GM23338 (cell line): ENCODE results near the gene WDR20. TPM values are rescaled to one million over a fixed set of nuclear protein-coding genes. Genes with fewer than 3 reads are reported as not detected.

ENCODE experiments used
- ATAC-seq: fragments of 200-7000 bp; cut with Tn5 transposase; 3 replicates; pipeline ENCODE4 v1.9.1; 2020
- DNase-seq: peaks from one replicate; pipeline ENCODE4 v3.0.0-alpha.2; 2015; ENCODE audit warnings: low spot score
- H2AFZ ChIP-seq: fragments of 200-600 bp; sonication (generic); 2 replicates; pipeline ENCODE4 v1.8.0; 2016; ENCODE audit warnings: antibody characterized with exemption, mild to moderate bottlenecking, moderate library complexity
- H3F3A ChIP-seq: fragments of 200-600 bp; sonication (generic); replicated peaks from 2 replicates; pipeline ENCODE4 v1.8.0; 2017; ENCODE audit warnings: antibody characterized with exemption, mixed run types, low read depth
- H3K27ac ChIP-seq: fragments of 200-600 bp; sonication (generic); 2 replicates; pipeline ENCODE4 v1.6.1; 2016; ENCODE audit warnings: low read depth
- H3K27me3 ChIP-seq: fragments of 200-600 bp; sonication (generic); 2 replicates; pipeline ENCODE4 v1.8.0; 2016; ENCODE audit warnings: mild to moderate bottlenecking, mixed run types, moderate library complexity; ENCODE audit not compliant: insufficient read depth
- H3K36me3 ChIP-seq: fragments of 200-600 bp; sonication (generic); 2 replicates; pipeline ENCODE4 v1.8.0; 2016; ENCODE audit warnings: mild to moderate bottlenecking; ENCODE audit not compliant: insufficient read depth
- H3K4me1 ChIP-seq: fragments of 200-600 bp; sonication (generic); 2 replicates; pipeline ENCODE4 v1.8.0; 2016; ENCODE audit warnings: mild to moderate bottlenecking, moderate library complexity; ENCODE audit not compliant: insufficient read depth
- H3K4me2 ChIP-seq: fragments of 200-600 bp; sonication (generic); 2 replicates; pipeline ENCODE4 v1.7.1; 2017; ENCODE audit warnings: mixed run types
- H3K4me3 ChIP-seq: fragments of 200-600 bp; sonication (generic); 2 replicates; pipeline ENCODE4 v1.6.1; 2016; ENCODE audit warnings: mixed run types
- H3K79me2 ChIP-seq: fragments of 200-600 bp; sonication (generic); replicated peaks from 2 replicates; pipeline ENCODE4 v1.8.0; 2017; ENCODE audit warnings: mild to moderate bottlenecking; ENCODE audit not compliant: insufficient read depth
- H3K9me2 ChIP-seq: fragments of 200-600 bp; sonication (generic); 2 replicates; pipeline ENCODE4 v1.8.0; 2017; ENCODE audit not compliant: insufficient read depth
- H4K20me1 ChIP-seq: fragments of 200-600 bp; sonication (generic); replicated peaks from 2 replicates; pipeline ENCODE4 v1.8.0; 2017; ENCODE audit warnings: mild to moderate bottlenecking; ENCODE audit not compliant: insufficient read depth
- H3K27ac Mint-ChIP-seq: 2 replicates; pipeline ENCODE4 v1.8.0; 2020; ENCODE audit warnings: inconsistent platforms, mild to moderate bottlenecking, moderate library complexity, mixed read lengths
- H3K27me3 Mint-ChIP-seq: 3 replicates; pipeline ENCODE4 v1.8.0; 2022; ENCODE audit warnings: low read depth, mild to moderate bottlenecking, moderate library complexity, mixed read lengths, inconsistent platforms; ENCODE audit not compliant: insufficient read depth, poor library complexity
- H3K36me3 Mint-ChIP-seq: 3 replicates; pipeline ENCODE4 v1.8.0; 2021; ENCODE audit warnings: low read depth, mild to moderate bottlenecking, inconsistent platforms, moderate library complexity, mixed read lengths
- H3K4me1 Mint-ChIP-seq: 3 replicates; pipeline ENCODE4 v1.8.0; 2020; ENCODE audit warnings: mild to moderate bottlenecking, inconsistent platforms, mixed read lengths
- H3K4me3 Mint-ChIP-seq: 3 replicates; pipeline ENCODE4 v1.8.0; 2021; ENCODE audit warnings: moderate library complexity, mild to moderate bottlenecking, inconsistent platforms, mixed read lengths
- H3K9me3 Mint-ChIP-seq: 3 replicates; pipeline ENCODE4 v1.8.0; 2020; ENCODE audit warnings: moderate library complexity, mild to moderate bottlenecking, inconsistent platforms, mixed read lengths
- CREB1 ChIP-seq: fragments of 250-450 bp; sonication (Bioruptor Pico); IDR thresholded peaks from 2 replicates; pipeline ENCODE4 v1.5.0; 2020; ENCODE audit warnings: low read depth, mild to moderate bottlenecking, moderate library complexity
- EZH2 ChIP-seq: fragments of 200-600 bp; sonication (generic); IDR thresholded peaks from one replicate; pipeline ENCODE4 v1.8.0; 2017; ENCODE audit warnings: antibody characterized with exemption, mild to moderate bottlenecking, low read depth; ENCODE audit not compliant: unreplicated experiment
- EZH2phosphoT487 ChIP-seq: fragments of 200-600 bp; sonication (generic); IDR thresholded peaks from one replicate; pipeline ENCODE4 v1.8.1; 2018; ENCODE audit warnings: antibody characterized with exemption; ENCODE audit not compliant: unreplicated experiment
- JUNB ChIP-seq: IDR thresholded peaks from one replicate; pipeline ENCODE4 v1.6.1; 2016; ENCODE audit warnings: antibody characterized with exemption; ENCODE audit not compliant: unreplicated experiment
- NANOG ChIP-seq: IDR thresholded peaks from 2 replicates; pipeline ENCODE4 v1.6.1; 2016; ENCODE audit warnings: antibody characterized with exemption, borderline replicate concordance
- POLR2AphosphoS5 ChIP-seq: IDR thresholded peaks from 2 replicates; pipeline ENCODE4 v1.6.1; 2016; ENCODE audit warnings: antibody characterized with exemption, low read depth
- STAT1 ChIP-seq: IDR thresholded peaks from one replicate; pipeline ENCODE4 v1.6.1; 2016; ENCODE audit warnings: antibody characterized with exemption; ENCODE audit not compliant: unreplicated experiment
- ZNF114 ChIP-seq: fragments of 250-450 bp; sonication (Bioruptor Pico); IDR thresholded peaks from 2 replicates; pipeline ENCODE4 v1.5.0; 2020; ENCODE audit warnings: mild to moderate bottlenecking, moderate library complexity
- ZNF331 ChIP-seq: fragments of 250-450 bp; sonication (Bioruptor Pico); IDR thresholded peaks from 2 replicates; pipeline ENCODE4 v1.5.0; 2020; ENCODE audit warnings: low read depth, mild to moderate bottlenecking, moderate library complexity
- polyA plus RNA-seq: library from polyadenylated mRNA; unstranded; fragments of >200 nt; fragmentation: Nextera tagmentation; extraction: Ambion mirVana; gene quantifications from 2 replicates; pipeline ENCODE4 v1.2.1, GENCODE V29; 2016
- total RNA-seq: library from RNA; depleted of rRNA; stranded (reverse); fragments of >200 nt; shearing (Covaris generic); gene quantifications from 2 replicates; pipeline ENCODE4 v1.2.3, GENCODE V29; 2014
- TF ChIP-seq, protein P1 (sequence below): fragments of 250-450 bp; sonication (Bioruptor Pico); IDR thresholded peaks from 2 replicates; pipeline ENCODE4 v1.5.0; 2020; ENCODE audit warnings: mild to moderate bottlenecking, moderate library complexity
- TF ChIP-seq, protein P2 (sequence below): IDR thresholded peaks from one replicate; pipeline ENCODE4 v1.6.1; 2018; ENCODE audit warnings: antibody characterized with exemption; ENCODE audit not compliant: unreplicated experiment
- TF ChIP-seq, protein P3 (sequence below): IDR thresholded peaks from 2 replicates; pipeline ENCODE4 v1.6.1; 2016; ENCODE audit warnings: antibody characterized with exemption

WDR20 gene
- total and polyA plus RNA-seq, 2 experiments from 2014 or later = 17.9 to 21.0 TPM

DNA sequence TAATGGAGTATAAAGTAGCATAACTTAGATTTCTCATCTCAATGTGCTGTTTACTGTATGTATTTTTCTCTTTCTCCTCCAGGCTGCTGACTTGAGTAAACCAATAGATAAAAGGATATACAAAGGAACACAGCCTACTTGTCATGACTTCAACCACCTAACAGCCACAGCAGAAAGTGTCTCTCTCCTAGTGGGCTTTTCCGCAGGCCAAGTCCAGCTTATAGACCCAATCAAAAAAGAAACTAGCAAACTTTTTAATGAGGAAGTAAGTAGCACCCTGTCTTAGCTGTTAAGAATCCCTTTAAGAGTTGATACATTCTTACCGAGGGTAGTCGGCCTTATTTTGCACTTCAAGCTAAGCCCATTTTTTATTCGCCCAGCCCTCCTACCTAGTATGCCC is 55.2 kb downstream of the WDR20 start:
- H3K79me2 ChIP-seq = peaks cover 79% of the 10 kb centered on the region
- H3K27ac Mint-ChIP-seq = no peak overlapping the region
- no peak for DNase-seq

DNA sequence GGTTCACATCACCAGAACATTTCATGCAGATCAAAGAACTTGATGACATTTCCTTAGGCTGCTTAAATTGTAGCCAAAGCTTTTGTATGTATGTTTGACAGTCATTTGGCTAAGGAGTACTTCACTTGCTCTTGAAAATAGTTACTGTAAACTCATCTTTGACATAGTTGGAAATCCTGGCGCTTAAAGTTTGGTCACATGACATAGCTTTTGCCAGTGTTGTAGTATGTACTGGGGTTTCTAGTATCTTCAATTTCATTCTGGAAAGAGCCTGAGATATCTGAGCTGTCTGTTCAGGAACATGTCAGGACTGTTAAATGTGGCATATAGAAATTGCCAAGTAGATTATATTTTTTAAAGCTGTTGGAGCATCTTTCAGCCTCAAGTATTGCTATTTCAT is 55.7 kb downstream of the WDR20 start:
- no peak overlapping the region for H3K27ac Mint-ChIP-seq
- H3K36me3 Mint-ChIP-seq = peaks cover 10% of the 10 kb centered on the region
- DNase-seq (no peak), ATAC-seq (no peak)
- no peak overlapping the region for H3K4me2 ChIP-seq
- peaks cover 30% of the 10 kb centered on the region for H3K4me1 Mint-ChIP-seq
- H3K4me3 ChIP-seq = no peak overlapping the region
- no peaks in the 10 kb centered on the region for H3K27me3 ChIP-seq
- peaks cover 27% of the 10 kb centered on the region for H3K4me1 ChIP-seq
- H3K4me3 Mint-ChIP-seq = no peak overlapping the region
- H3K36me3 ChIP-seq = peaks cover 3% of the 10 kb centered on the region
- no peak overlapping the region for H2AFZ ChIP-seq
- H3K27ac ChIP-seq = no peak overlapping the region
- peaks cover 78% of the 10 kb centered on the region for H3K79me2 ChIP-seq
- H4K20me1 ChIP-seq = peaks cover 16% of the 10 kb centered on the region
- no peaks in the 10 kb centered on the region for H3K9me3 Mint-ChIP-seq
- H3K27me3 Mint-ChIP-seq = peaks cover 6% of the 10 kb centered on the region
- no peaks in the 10 kb centered on the region for H3F3A ChIP-seq
- H3K9me2 ChIP-seq = no peaks in the 10 kb centered on the region
- TF ChIP-seq EZH2phosphoT487 (no peak), ZNF331 (CRISPR knock-in tag) (no peak), ZNF114 (no peak), POLR2AphosphoS5 (no peak), STAT1 (no peak), EZH2 (no peak), NANOG (no peak), JUNB (no peak)
- TF ChIP-seq, protein P1, sequence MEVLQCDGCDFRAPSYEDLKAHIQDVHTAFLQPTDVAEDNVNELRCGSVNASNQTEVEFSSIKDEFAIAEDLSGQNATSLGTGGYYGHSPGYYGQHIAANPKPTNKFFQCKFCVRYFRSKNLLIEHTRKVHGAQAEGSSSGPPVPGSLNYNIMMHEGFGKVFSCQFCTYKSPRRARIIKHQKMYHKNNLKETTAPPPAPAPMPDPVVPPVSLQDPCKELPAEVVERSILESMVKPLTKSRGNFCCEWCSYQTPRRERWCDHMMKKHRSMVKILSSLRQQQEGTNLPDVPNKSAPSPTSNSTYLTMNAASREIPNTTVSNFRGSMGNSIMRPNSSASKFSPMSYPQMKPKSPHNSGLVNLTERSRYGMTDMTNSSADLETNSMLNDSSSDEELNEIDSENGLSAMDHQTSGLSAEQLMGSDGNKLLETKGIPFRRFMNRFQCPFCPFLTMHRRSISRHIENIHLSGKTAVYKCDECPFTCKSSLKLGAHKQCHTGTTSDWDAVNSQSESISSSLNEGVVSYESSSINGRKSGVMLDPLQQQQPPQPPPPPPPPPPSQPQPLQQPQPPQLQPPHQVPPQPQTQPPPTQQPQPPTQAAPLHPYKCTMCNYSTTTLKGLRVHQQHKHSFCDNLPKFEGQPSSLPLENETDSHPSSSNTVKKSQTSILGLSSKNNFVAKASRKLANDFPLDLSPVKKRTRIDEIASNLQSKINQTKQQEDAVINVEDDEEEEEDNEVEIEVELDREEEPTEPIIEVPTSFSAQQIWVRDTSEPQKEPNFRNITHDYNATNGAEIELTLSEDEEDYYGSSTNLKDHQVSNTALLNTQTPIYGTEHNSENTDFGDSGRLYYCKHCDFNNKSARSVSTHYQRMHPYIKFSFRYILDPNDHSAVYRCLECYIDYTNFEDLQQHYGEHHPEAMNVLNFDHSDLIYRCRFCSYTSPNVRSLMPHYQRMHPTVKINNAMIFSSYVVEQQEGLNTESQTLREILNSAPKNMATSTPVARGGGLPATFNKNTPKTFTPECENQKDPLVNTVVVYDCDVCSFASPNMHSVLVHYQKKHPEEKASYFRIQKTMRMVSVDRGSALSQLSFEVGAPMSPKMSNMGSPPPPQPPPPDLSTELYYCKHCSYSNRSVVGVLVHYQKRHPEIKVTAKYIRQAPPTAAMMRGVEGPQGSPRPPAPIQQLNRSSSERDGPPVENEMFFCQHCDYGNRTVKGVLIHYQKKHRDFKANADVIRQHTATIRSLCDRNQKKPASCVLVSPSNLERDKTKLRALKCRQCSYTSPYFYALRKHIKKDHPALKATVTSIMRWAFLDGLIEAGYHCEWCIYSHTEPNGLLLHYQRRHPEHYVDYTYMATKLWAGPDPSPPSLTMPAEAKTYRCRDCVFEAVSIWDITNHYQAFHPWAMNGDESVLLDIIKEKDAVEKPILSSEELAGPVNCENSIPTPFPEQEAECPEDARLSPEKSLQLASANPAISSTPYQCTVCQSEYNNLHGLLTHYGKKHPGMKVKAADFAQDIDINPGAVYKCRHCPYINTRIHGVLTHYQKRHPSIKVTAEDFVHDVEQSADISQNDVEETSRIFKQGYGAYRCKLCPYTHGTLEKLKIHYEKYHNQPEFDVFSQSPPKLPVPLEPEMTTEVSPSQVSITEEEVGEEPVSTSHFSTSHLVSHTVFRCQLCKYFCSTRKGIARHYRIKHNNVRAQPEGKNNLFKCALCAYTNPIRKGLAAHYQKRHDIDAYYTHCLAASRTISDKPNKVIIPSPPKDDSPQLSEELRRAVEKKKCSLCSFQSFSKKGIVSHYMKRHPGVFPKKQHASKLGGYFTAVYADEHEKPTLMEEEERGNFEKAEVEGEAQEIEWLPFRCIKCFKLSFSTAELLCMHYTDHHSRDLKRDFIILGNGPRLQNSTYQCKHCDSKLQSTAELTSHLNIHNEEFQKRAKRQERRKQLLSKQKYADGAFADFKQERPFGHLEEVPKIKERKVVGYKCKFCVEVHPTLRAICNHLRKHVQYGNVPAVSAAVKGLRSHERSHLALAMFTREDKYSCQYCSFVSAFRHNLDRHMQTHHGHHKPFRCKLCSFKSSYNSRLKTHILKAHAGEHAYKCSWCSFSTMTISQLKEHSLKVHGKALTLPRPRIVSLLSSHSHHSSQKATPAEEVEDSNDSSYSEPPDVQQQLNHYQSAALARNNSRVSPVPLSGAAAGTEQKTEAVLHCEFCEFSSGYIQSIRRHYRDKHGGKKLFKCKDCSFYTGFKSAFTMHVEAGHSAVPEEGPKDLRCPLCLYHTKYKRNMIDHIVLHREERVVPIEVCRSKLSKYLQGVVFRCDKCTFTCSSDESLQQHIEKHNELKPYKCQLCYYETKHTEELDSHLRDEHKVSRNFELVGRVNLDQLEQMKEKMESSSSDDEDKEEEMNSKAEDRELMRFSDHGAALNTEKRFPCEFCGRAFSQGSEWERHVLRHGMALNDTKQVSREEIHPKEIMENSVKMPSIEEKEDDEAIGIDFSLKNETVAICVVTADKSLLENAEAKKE = no peak
- TF ChIP-seq, protein P2, sequence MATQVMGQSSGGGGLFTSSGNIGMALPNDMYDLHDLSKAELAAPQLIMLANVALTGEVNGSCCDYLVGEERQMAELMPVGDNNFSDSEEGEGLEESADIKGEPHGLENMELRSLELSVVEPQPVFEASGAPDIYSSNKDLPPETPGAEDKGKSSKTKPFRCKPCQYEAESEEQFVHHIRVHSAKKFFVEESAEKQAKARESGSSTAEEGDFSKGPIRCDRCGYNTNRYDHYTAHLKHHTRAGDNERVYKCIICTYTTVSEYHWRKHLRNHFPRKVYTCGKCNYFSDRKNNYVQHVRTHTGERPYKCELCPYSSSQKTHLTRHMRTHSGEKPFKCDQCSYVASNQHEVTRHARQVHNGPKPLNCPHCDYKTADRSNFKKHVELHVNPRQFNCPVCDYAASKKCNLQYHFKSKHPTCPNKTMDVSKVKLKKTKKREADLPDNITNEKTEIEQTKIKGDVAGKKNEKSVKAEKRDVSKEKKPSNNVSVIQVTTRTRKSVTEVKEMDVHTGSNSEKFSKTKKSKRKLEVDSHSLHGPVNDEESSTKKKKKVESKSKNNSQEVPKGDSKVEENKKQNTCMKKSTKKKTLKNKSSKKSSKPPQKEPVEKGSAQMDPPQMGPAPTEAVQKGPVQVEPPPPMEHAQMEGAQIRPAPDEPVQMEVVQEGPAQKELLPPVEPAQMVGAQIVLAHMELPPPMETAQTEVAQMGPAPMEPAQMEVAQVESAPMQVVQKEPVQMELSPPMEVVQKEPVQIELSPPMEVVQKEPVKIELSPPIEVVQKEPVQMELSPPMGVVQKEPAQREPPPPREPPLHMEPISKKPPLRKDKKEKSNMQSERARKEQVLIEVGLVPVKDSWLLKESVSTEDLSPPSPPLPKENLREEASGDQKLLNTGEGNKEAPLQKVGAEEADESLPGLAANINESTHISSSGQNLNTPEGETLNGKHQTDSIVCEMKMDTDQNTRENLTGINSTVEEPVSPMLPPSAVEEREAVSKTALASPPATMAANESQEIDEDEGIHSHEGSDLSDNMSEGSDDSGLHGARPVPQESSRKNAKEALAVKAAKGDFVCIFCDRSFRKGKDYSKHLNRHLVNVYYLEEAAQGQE = no peak
- TF ChIP-seq, protein P3, sequence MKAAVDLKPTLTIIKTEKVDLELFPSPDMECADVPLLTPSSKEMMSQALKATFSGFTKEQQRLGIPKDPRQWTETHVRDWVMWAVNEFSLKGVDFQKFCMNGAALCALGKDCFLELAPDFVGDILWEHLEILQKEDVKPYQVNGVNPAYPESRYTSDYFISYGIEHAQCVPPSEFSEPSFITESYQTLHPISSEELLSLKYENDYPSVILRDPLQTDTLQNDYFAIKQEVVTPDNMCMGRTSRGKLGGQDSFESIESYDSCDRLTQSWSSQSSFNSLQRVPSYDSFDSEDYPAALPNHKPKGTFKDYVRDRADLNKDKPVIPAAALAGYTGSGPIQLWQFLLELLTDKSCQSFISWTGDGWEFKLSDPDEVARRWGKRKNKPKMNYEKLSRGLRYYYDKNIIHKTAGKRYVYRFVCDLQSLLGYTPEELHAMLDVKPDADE = no peak

More for the DNA sequence above, 55.2 kb downstream of the WDR20 start:
- H4K20me1 ChIP-seq = peaks cover 16% of the 10 kb centered on the region
- no peak overlapping the region for H3K4me3 Mint-ChIP-seq
- H3K36me3 Mint-ChIP-seq = peaks cover 10% of the 10 kb centered on the region
- H3K4me3 ChIP-seq = no peak overlapping the region
- H3K9me3 Mint-ChIP-seq = no peaks in the 10 kb centered on the region
- no peak overlapping the region for H3K4me2 ChIP-seq
- no peak for ATAC-seq
- peaks cover 3% of the 10 kb centered on the region for H3K36me3 ChIP-seq
- TF ChIP-seq JUNB (no peak), STAT1 (no peak), CREB1 (CRISPR knock-in tag) (no peak), EZH2phosphoT487 (no peak)
- H3K27ac ChIP-seq = no peak overlapping the region
- no peaks in the 10 kb centered on the region for H3F3A ChIP-seq
- no peak overlapping the region for H2AFZ ChIP-seq
- H3K4me1 Mint-ChIP-seq = peaks cover 32% of the 10 kb centered on the region
- H3K4me1 ChIP-seq = peaks cover 27% of the 10 kb centered on the region
- no peaks in the 10 kb centered on the region for H3K9me2 ChIP-seq
- no peaks in the 10 kb centered on the region for H3K27me3 ChIP-seq
- peaks cover 8% of the 10 kb centered on the region for H3K27me3 Mint-ChIP-seq
